ENCODE data around the gene PROSER3. TPM values are rescaled to one million over a fixed set of nuclear protein-coding genes. Genes with fewer than 3 reads are reported as not detected.

PROSER3 gene
- total RNA-seq, 4 donors from 2014 or later = 10.1 to 17.1 (median 13.4) TPM

GRCh38 chr19:35727956-35728706, 29.8 kb upstream of the PROSER3 start:
- 80 to 86% methylated on average over 8 of the region's 19 CpGs for WGBS, 2 donors (ENCODE audit: low coverage in 1 of 2)
- Histone ChIP-seq H3K36me3 (peaks cover 0 to 100% of the 10 kb centered on the region in 2 donors), H3K27me3 (no peaks in the 10 kb centered on the region), H3K4me1 (no peaks in the 10 kb centered on the region), H3K4me3 (no peak overlapping the region), H3K27ac (no peak overlapping the region), H3K9me3 (no peaks in the 10 kb centered on the region)
- TF ChIP-seq POLR2AphosphoS5 (IDR thresholded peaks at IDR 0.05) = no peak
- no peak for TF ChIP-seq POLR2A (IDR thresholded peaks at IDR 0.05)
- no peak for TF ChIP-seq EP300 (IDR thresholded peaks at IDR 0.05)
- TF ChIP-seq CTCF (IDR thresholded peaks at IDR 0.05) = no peak
- ATAC-seq = no peak

GRCh38 chr19:35729021-35729420, 29.0 kb upstream of the PROSER3 start:
- no peaks in the 10 kb centered on the region for H3K9me3 ChIP-seq
- H3K27ac ChIP-seq = no peak overlapping the region
- WGBS, 2 donors (ENCODE audit: low coverage in 1 of 2) = 72 to 80% methylated on average over 2 to 14 of the region's 18 CpGs
- no peak for TF ChIP-seq EP300 (IDR thresholded peaks at IDR 0.05)
- TF ChIP-seq POLR2AphosphoS5 (IDR thresholded peaks at IDR 0.05) = no peak
- TF ChIP-seq CTCF (IDR thresholded peaks at IDR 0.05) = no peak
- TF ChIP-seq POLR2A (IDR thresholded peaks at IDR 0.05) = no peak
- H3K36me3 ChIP-seq = peaks cover 0 to 100% of the 10 kb centered on the region in 2 donors
- no peak overlapping the region for H3K4me3 ChIP-seq
- no peaks in the 10 kb centered on the region for H3K27me3 ChIP-seq
- H3K4me1 ChIP-seq = no peaks in the 10 kb centered on the region
- ATAC-seq = no peak

- no peaks in the 10 kb centered on the region for H3K4me1 ChIP-seq
- H3K27me3 ChIP-seq = no peaks in the 10 kb centered on the region
- no peaks in the 10 kb centered on the region for H3K9me3 ChIP-seq
Measured at GRCh38 chr19:35729763-35730162, 28.2 kb upstream of the PROSER3 start.

GRCh38 chr19:35730326-35730725, 27.6 kb upstream of the PROSER3 start:
- Histone ChIP-seq H3K4me3 (no peak overlapping the region), H3K27me3 (no peaks in the 10 kb centered on the region), H3K9me3 (no peaks in the 10 kb centered on the region), H3K36me3 (peaks cover 0 to 100% of the 10 kb centered on the region in 2 donors), H3K4me1 (no peaks in the 10 kb centered on the region), H3K27ac (no peak overlapping the region)
- no peak for ATAC-seq
- WGBS, 2 donors (ENCODE audit: low coverage in 1 of 2) = 75 to 92% methylated on average over 4 to 10 of the region's 18 CpGs
- no peak for TF ChIP-seq POLR2AphosphoS5 (IDR thresholded peaks at IDR 0.05)
- no peak for TF ChIP-seq CTCF (IDR thresholded peaks at IDR 0.05)
- no peak for TF ChIP-seq POLR2A (IDR thresholded peaks at IDR 0.05)
- no peak for TF ChIP-seq EP300 (IDR thresholded peaks at IDR 0.05)

More at GRCh38 chr19:35729763-35730162, 28.2 kb upstream of the PROSER3 start:
- no peak for ATAC-seq
- H3K36me3 ChIP-seq = peaks cover 0 to 100% of the 10 kb centered on the region in 2 donors
- 71 to 77% methylated on average over 1 to 5 of the region's 11 CpGs for WGBS, 2 donors (ENCODE audit: low coverage in 1 of 2)
- no peak overlapping the region for H3K4me3 ChIP-seq
- TF ChIP-seq CTCF (IDR thresholded peaks at IDR 0.05) = no peak
- no peak for TF ChIP-seq POLR2A (IDR thresholded peaks at IDR 0.05)
- TF ChIP-seq POLR2AphosphoS5 (IDR thresholded peaks at IDR 0.05) = no peak
- no peak for TF ChIP-seq EP300 (IDR thresholded peaks at IDR 0.05)
- H3K27ac ChIP-seq = no peak overlapping the region

GRCh38 chr19:35731353-35731752, 26.6 kb upstream of the PROSER3 start:
- no peak overlapping the region for H3K27ac ChIP-seq
- WGBS, 2 donors (ENCODE audit: low coverage in 1 of 2) = 79 to 83% methylated on average over 1 to 2 of the region's 9 CpGs
- ATAC-seq = no peak
- TF ChIP-seq POLR2AphosphoS5 (IDR thresholded peaks at IDR 0.05) = no peak
- no peak for TF ChIP-seq POLR2A (IDR thresholded peaks at IDR 0.05)
- no peak for TF ChIP-seq EP300 (IDR thresholded peaks at IDR 0.05)
- TF ChIP-seq CTCF (IDR thresholded peaks at IDR 0.05) = no peak
- no peaks in the 10 kb centered on the region for H3K4me1 ChIP-seq
- no peak overlapping the region for H3K4me3 ChIP-seq
- H3K36me3 ChIP-seq = peaks cover 0 to 100% of the 10 kb centered on the region in 2 donors
- H3K27me3 ChIP-seq = no peaks in the 10 kb centered on the region
- no peaks in the 10 kb centered on the region for H3K9me3 ChIP-seq

Data from gastroesophageal sphincter (tissue), 4 donors.